Activated T-helper 2 cell treated with anti-CD3 and anti-CD28 coated beads, Interferon-gamma antibody, Interleukin-2, Interleukin-4, amounts not matched to agents 10 μg/mL and 5 μg/mL and 100 μg/mL, durations not matched to agents 14 hours and 24 hours and 36 hours (primary cell): Measurements from ENCODE around the gene ECT2. TPM values are rescaled to one million over a fixed set of nuclear protein-coding genes. Genes with fewer than 3 reads are reported as not detected.
"Not testable (repeated sequence)": the region's sequence is repeated elsewhere in the genome, so short reads cannot be mapped to it uniquely, and the experiment has no call there.

Experiments used
- DNase-seq: peaks from one replicate; pipeline ENCODE4 v3.0.0; 2021; ENCODE audit warnings: low spot score
- H3K27ac Mint-ChIP-seq: one replicate; pipeline ENCODE4 v1.8.0; 2021; ENCODE audit warnings: mixed read lengths
- H3K27me3 Mint-ChIP-seq: one replicate; pipeline ENCODE4 v1.8.0; 2021; ENCODE audit warnings: low read depth, mixed read lengths
- H3K36me3 Mint-ChIP-seq: one replicate; pipeline ENCODE4 v1.8.0; 2021; ENCODE audit warnings: low read depth, mixed read lengths
- H3K4me1 Mint-ChIP-seq: one replicate; pipeline ENCODE4 v1.8.0; 2021; ENCODE audit warnings: low read depth, mixed read lengths
- H3K4me3 Mint-ChIP-seq: one replicate; pipeline ENCODE4 v1.8.0; 2021; ENCODE audit warnings: low read depth, mild to moderate bottlenecking, moderate library complexity, mixed read lengths
- H3K9me3 Mint-ChIP-seq: one replicate; pipeline ENCODE4 v1.8.0; 2021; ENCODE audit warnings: mixed read lengths
- intact Hi-C: fragments of 100-400 bp; cut with micrococcal nuclease; formaldehyde crosslinking; loops from one replicate; pipeline ENCODE4 v1.15.1; 2023
- total RNA-seq: library from RNA; stranded (reverse); gene quantifications from 2 replicates; pipeline ENCODE4 v1.2.3, GENCODE V29; 2022

Gene ECT2
- total RNA-seq, 1 donor from 2014 or later: 39.5 TPM

- peaks cover 37% of the 10 kb centered on the region for H3K36me3 Mint-ChIP-seq
- H3K4me3 Mint-ChIP-seq: peak overlapping the region; percentile 97
- intact Hi-C loops: loop anchor here (2.0 to 10.0 kb wide), 4 partner anchors 64 to 236 kb away; no protein-coding TSS in a partner anchor
- peaks cover 33% of the 10 kb centered on the region for H3K4me1 Mint-ChIP-seq
- H3K9me3 Mint-ChIP-seq: no peaks in the 10 kb centered on the region
- H3K27ac Mint-ChIP-seq: peak overlapping the region; percentile 95
- peaks cover 3% of the 10 kb centered on the region for H3K27me3 Mint-ChIP-seq
- no peak for DNase-seq
Measured at GRCh38 chr3:172751175-172751704, 714 bp downstream of the ECT2 start.

GRCh38 chr3:172752651-172753050 lies 2.1 kb downstream of the ECT2 start:
- Mint-ChIP-seq H3K9me3 (no peaks in the 10 kb centered on the region), H3K36me3 (peaks cover 48% of the 10 kb centered on the region), H3K4me1 (peaks cover 33% of the 10 kb centered on the region), H3K4me3 (peak overlapping the region; percentile 97), H3K27ac (peak overlapping the region; percentile 40), H3K27me3 (no peaks in the 10 kb centered on the region)
- DNase-seq: no peak
- intact Hi-C loops: loop anchor here (5.0 to 10.0 kb wide), 3 partner anchors 65 to 238 kb away; no protein-coding TSS in a partner anchor

- peak overlapping the region; percentile 40 for H3K27ac Mint-ChIP-seq
- peak overlapping the region; percentile 22 for H3K4me3 Mint-ChIP-seq
- H3K27me3 Mint-ChIP-seq: no peaks in the 10 kb centered on the region
- no peaks in the 10 kb centered on the region for H3K9me3 Mint-ChIP-seq
- intact Hi-C loops: loop anchor here (5.0 to 10.0 kb wide), 3 partner anchors 66 to 238 kb away; no protein-coding TSS in a partner anchor
- H3K36me3 Mint-ChIP-seq: peaks cover 53% of the 10 kb centered on the region
- H3K4me1 Mint-ChIP-seq: peaks cover 36% of the 10 kb centered on the region
- DNase-seq: no peak
Measured at GRCh38 chr3:172753125-172753524, 2.6 kb downstream of the ECT2 start.

- intact Hi-C loops, H3K27me3 Mint-ChIP-seq, DNase-seq, H3K9me3 Mint-ChIP-seq, H3K27ac Mint-ChIP-seq, H3K4me3 Mint-ChIP-seq: not testable (repeated sequence)
- Mint-ChIP-seq H3K36me3 (peaks cover 81% of the 10 kb centered on the region), H3K4me1 (peaks cover 16% of the 10 kb centered on the region)
Measured at GRCh38 chr3:172760416-172760815, 9.9 kb downstream of the ECT2 start.

GRCh38 chr3:172766241-172766640 lies 15.7 kb downstream of the ECT2 start:
- Mint-ChIP-seq H3K27ac (peak overlapping the region; percentile 21), H3K9me3 (no peaks in the 10 kb centered on the region)
- no peak for DNase-seq

GRCh38 chr3:172766718-172767405 lies 16.3 kb downstream of the ECT2 start:
- H3K9me3 Mint-ChIP-seq: peaks cover 4% of the 10 kb centered on the region
- H3K27ac Mint-ChIP-seq: no peak overlapping the region
- no peak overlapping the region for H3K4me3 Mint-ChIP-seq
- H3K27me3 Mint-ChIP-seq: no peaks in the 10 kb centered on the region
- intact Hi-C loops: no loop called here
- H3K36me3 Mint-ChIP-seq: peaks cover 91% of the 10 kb centered on the region
- H3K4me1 Mint-ChIP-seq: peaks cover 28% of the 10 kb centered on the region
- no peak for DNase-seq

More at GRCh38 chr3:172766241-172766640, 15.7 kb downstream of the ECT2 start:
- H3K4me1 Mint-ChIP-seq: peaks cover 22% of the 10 kb centered on the region
- H3K27me3 Mint-ChIP-seq: no peaks in the 10 kb centered on the region
- intact Hi-C loops: no loop called here
- peaks cover 89% of the 10 kb centered on the region for H3K36me3 Mint-ChIP-seq
- no peak overlapping the region for H3K4me3 Mint-ChIP-seq

- Mint-ChIP-seq H3K27ac (no peak overlapping the region), H3K9me3 (peaks cover 4% of the 10 kb centered on the region), H3K27me3 (no peaks in the 10 kb centered on the region), H3K36me3 (peaks cover 89% of the 10 kb centered on the region), H3K4me1 (peaks cover 27% of the 10 kb centered on the region), H3K4me3 (no peak overlapping the region)
- no peak for DNase-seq
- intact Hi-C loops: no loop called here
Measured at GRCh38 chr3:172770382-172770781, 19.9 kb downstream of the ECT2 start.

GRCh38 chr3:172771672-172772071 lies 21.1 kb downstream of the ECT2 start:
- Mint-ChIP-seq H3K27ac (peak overlapping the region; percentile 34), H3K36me3 (peaks cover 89% of the 10 kb centered on the region), H3K9me3 (peaks cover 4% of the 10 kb centered on the region), H3K27me3 (no peaks in the 10 kb centered on the region), H3K4me1 (peaks cover 27% of the 10 kb centered on the region), H3K4me3 (no peak overlapping the region)
- DNase-seq: no peak
- intact Hi-C loops: no loop called here

- Mint-ChIP-seq H3K27ac (no peak overlapping the region), H3K27me3 (no peaks in the 10 kb centered on the region), H3K9me3 (peaks cover 4% of the 10 kb centered on the region), H3K4me3 (no peak overlapping the region), H3K36me3 (peaks cover 83% of the 10 kb centered on the region), H3K4me1 (peaks cover 17% of the 10 kb centered on the region)
- DNase-seq: no peak
- intact Hi-C loops: no loop called here
Measured at GRCh38 chr3:172776049-172776717, 25.7 kb downstream of the ECT2 start.

GRCh38 chr3:172777901-172778300 lies 27.4 kb downstream of the ECT2 start:
- Mint-ChIP-seq H3K9me3 (no peaks in the 10 kb centered on the region), H3K27ac (no peak overlapping the region), H3K4me1 (peaks cover 7% of the 10 kb centered on the region), H3K27me3 (no peaks in the 10 kb centered on the region), H3K36me3 (peaks cover 78% of the 10 kb centered on the region), H3K4me3 (no peak overlapping the region)
- DNase-seq: no peak
- intact Hi-C loops: no loop called here

GRCh38 chr3:172782235-172782634 lies 31.7 kb downstream of the ECT2 start:
- Mint-ChIP-seq H3K27ac (no peak overlapping the region), H3K27me3 (no peaks in the 10 kb centered on the region), H3K9me3 (no peaks in the 10 kb centered on the region), H3K4me3 (no peak overlapping the region), H3K36me3 (peaks cover 63% of the 10 kb centered on the region), H3K4me1 (peaks cover 5% of the 10 kb centered on the region)
- DNase-seq: no peak
- intact Hi-C loops: no loop called here

- no peak for DNase-seq
- Mint-ChIP-seq H3K27ac (no peak overlapping the region), H3K4me3 (no peak overlapping the region), H3K36me3 (peaks cover 71% of the 10 kb centered on the region), H3K9me3 (no peaks in the 10 kb centered on the region), H3K27me3 (no peaks in the 10 kb centered on the region), H3K4me1 (peaks cover 5% of the 10 kb centered on the region)
- intact Hi-C loops: no loop called here
Measured at GRCh38 chr3:172786036-172786435, 35.5 kb downstream of the ECT2 start.

GRCh38 chr3:172787019-172787418 lies 36.5 kb downstream of the ECT2 start:
- Mint-ChIP-seq H3K27ac (no peak overlapping the region), H3K36me3 (peaks cover 74% of the 10 kb centered on the region), H3K4me3 (no peak overlapping the region), H3K27me3 (no peaks in the 10 kb centered on the region), H3K4me1 (peaks cover 5% of the 10 kb centered on the region), H3K9me3 (no peaks in the 10 kb centered on the region)
- no peak for DNase-seq
- intact Hi-C loops: no loop called here
